Spleen (tissue), 11 donors: Measurements from ENCODE around the gene PRKACA. TPM values are rescaled to one million over a fixed set of nuclear protein-coding genes. Genes with fewer than 3 reads are reported as not detected.

ENCODE experiments used
- DNase-seq: peaks from one replicate; pipeline ENCODE4 v3.0.0-alpha.2; 2020
- H3K27ac ChIP-seq, 8 donors: fragments of 200-600 bp; sonication (generic) in 7 of 8; 1 replicate in 4 of 8; 2 replicates in 4 of 8; pipeline versions ENCODE4 v1.5.0 to v1.8.0; 2016 to 2021; ENCODE audit warnings: inconsistent platforms in 4 of 8, mild to moderate bottlenecking in 4 of 8, moderate library complexity in 1 of 8
- H3K27me3 ChIP-seq, 7 donors: fragments of 200-600 bp; sonication (generic) in 6 of 7; replicated peaks in 1 of 7; 1 replicate in 4 of 7; 2 replicates in 3 of 7; pipeline versions ENCODE4 v1.5.0 to v1.8.0; 2016 to 2021; ENCODE audit warnings: inconsistent platforms in 3 of 7, mild to moderate bottlenecking in 1 of 7
- H3K36me3 ChIP-seq, 6 donors: fragments of 200-600 bp; sonication (generic) in 5 of 6; 1 replicate in 4 of 6; 2 replicates in 2 of 6; pipeline versions ENCODE4 v1.5.0 to v1.8.0; 2016 to 2021; ENCODE audit warnings: inconsistent platforms in 2 of 6
- H3K4me1 ChIP-seq, 6 donors: fragments of 200-600 bp; sonication (generic) in 5 of 6; 1 replicate in 3 of 6; 2 replicates in 3 of 6; pipeline versions ENCODE4 v1.5.0 to v1.8.0; 2016 to 2021; ENCODE audit warnings: inconsistent platforms in 3 of 6
- H3K4me3 ChIP-seq, 8 donors: fragments of 200-600 bp; sonication (generic) in 7 of 8; 1 replicate in 4 of 8; 2 replicates in 4 of 8; pipeline versions ENCODE4 v1.5.0 to v1.8.0; 2016 to 2021; ENCODE audit warnings: inconsistent platforms in 4 of 8, mild to moderate bottlenecking in 4 of 8, moderate library complexity in 2 of 8
- H3K9me3 ChIP-seq, 8 donors: fragments of 200-600 bp; sonication (generic) in 7 of 8; 1 replicate in 4 of 8; 2 replicates in 4 of 8; pipeline versions ENCODE4 v1.5.0 to v1.8.0; 2016 to 2021; ENCODE audit warnings: inconsistent platforms in 4 of 8
- POLR2A ChIP-seq, 3 donors: fragments of 450-650 bp; IDR thresholded peaks; one replicate each; pipeline ENCODE4 v1.5.1; 2017; ENCODE audit warnings: antibody characterized with exemption in 3 of 3, mild to moderate bottlenecking in 1 of 3
- POLR2AphosphoS5 ChIP-seq, 3 donors: sonication (generic); formaldehyde crosslinking; IDR thresholded peaks; one replicate each; pipeline ENCODE4 v1.5.1; 2017; ENCODE audit warnings: antibody characterized with exemption in 3 of 3
- WGBS, 5 donors: extraction: QIAGEN DNeasy Blood & Tissue Kit in 3 of 5; methylation state at CpG; one replicate each; pipeline versions ENCODE4 v1.1.5 to v1.1.7; 2013 to 2018; 5-methylcytosine and 5-hydroxymethylcytosine counted together
- intact Hi-C: fragments of 100-400 bp; cut with DNase I; formaldehyde crosslinking; loops from one replicate; pipeline ENCODE4 v1.15.0; 2023; ENCODE audit warnings: low total_unique reads
- polyA plus RNA-seq, 3 donors: library from polyadenylated mRNA; stranded (reverse); fragments of 200-250 nt; gene quantifications; one replicate each; pipeline ENCODE4 v1.2.1, GENCODE V29; 2013
- total RNA-seq, 7 donors: library from RNA; depleted of rRNA in 3 of 7; stranded (reverse); fragments of >200 nt in 3 of 7; fragmentation: NEBNext Ultra II Directional in 4 of 7; extraction: Animal tissue kit (Norgen Biotek cat#: 25700) in 4 of 7; gene quantifications; one replicate each; pipeline versions ENCODE4 v1.1.0 to v1.2.1, GENCODE V29; 2016 to 2021
- TF ChIP-seq, protein P1 (sequence below), 11 experiments: fragments of 200-600 bp in 7 of 11; fragments of 450-650 bp in 4 of 11; sonication (generic) in 4 of 11; IDR thresholded peaks in 8 of 11; conservative IDR thresholded peaks in 3 of 11; 1 replicate in 7 of 11; 2 replicates in 4 of 11; pipeline versions ENCODE4 v1.4.0 to v1.8.0; 2016 to 2021; ENCODE audit warnings: antibody characterized with exemption in 11 of 11, inconsistent platforms in 4 of 11, mild to moderate bottlenecking in 1 of 11
- donor health status: healthy with polysubstance abuse.
- donor health status: DM: no; HTN: no; CAD: no; lungs with moderate emphysema.
- donor health status: DM: no; HTN: no; CAD: no.
- donor health status: Bipolar disorder and iron deficiency.
- donor health status: healthy.
- donor health status: DM: no; HTN: no; CAD: no.
- donor health status: DM: yes; HTN: yes; CAD: no.

PRKACA gene
- total and polyA plus RNA-seq, 10 donors = 26.6 to 256 (median 109) TPM

DNA sequence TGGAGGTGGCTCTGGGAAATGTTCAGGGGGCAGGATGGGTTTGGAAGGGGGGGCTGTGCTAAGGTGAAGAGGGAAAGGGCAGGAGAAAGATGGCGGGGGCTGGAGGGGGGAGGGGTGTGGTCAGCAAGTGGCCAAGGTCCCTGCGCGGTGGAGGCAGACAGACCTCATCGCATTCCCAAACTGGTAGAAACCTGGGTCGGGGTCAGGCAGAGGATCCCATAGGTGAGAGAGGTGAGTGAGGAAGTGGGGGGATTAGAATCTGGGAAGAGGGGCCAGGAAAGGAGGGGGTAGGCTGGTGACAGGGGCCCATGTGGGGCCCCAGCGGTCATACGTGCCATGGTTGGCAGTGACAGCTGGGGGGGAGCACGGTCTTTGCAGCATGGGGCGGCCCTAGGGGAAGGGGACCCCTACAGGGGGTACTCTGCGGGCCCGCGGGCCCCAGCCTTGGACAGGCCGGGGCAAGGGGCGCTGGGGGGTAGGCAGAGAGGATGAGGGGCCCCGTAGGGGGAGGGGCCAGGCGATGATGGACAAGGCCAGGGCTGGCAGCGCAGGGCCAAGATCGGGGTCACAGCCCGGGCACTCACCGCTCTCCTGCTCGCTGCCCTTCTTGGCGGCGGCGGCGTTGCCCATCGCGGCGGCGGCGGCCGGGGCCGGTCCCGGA is 514 bp downstream of the PRKACA start:
- 1 to 3% (median 2%) methylated on average over 15 to 33 of the region's 33 CpGs for WGBS, 5 donors
- Histone ChIP-seq H3K27ac (peak overlapping the region; percentile 68 to 99 (median 92)), H3K27me3 (no peaks in the 10 kb centered on the region), H3K9me3 (no peaks in the 10 kb centered on the region), H3K36me3 (no peaks in the 10 kb centered on the region), H3K4me1 (peaks cover 38 to 89% (median 74%) of the 10 kb centered on the region in 6 donors), H3K4me3 (peak overlapping the region; percentile 71 to 95 (median 86))
- TF ChIP-seq, protein P1, sequence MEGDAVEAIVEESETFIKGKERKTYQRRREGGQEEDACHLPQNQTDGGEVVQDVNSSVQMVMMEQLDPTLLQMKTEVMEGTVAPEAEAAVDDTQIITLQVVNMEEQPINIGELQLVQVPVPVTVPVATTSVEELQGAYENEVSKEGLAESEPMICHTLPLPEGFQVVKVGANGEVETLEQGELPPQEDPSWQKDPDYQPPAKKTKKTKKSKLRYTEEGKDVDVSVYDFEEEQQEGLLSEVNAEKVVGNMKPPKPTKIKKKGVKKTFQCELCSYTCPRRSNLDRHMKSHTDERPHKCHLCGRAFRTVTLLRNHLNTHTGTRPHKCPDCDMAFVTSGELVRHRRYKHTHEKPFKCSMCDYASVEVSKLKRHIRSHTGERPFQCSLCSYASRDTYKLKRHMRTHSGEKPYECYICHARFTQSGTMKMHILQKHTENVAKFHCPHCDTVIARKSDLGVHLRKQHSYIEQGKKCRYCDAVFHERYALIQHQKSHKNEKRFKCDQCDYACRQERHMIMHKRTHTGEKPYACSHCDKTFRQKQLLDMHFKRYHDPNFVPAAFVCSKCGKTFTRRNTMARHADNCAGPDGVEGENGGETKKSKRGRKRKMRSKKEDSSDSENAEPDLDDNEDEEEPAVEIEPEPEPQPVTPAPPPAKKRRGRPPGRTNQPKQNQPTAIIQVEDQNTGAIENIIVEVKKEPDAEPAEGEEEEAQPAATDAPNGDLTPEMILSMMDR (IDR thresholded peaks at IDR 0.05 in 8 of 11, conservative IDR thresholded peaks at IDR 0.05 in 3 of 11) = no peak
- peak; percentile 91 for DNase-seq
- intact Hi-C loops = no loop called here

DNA sequence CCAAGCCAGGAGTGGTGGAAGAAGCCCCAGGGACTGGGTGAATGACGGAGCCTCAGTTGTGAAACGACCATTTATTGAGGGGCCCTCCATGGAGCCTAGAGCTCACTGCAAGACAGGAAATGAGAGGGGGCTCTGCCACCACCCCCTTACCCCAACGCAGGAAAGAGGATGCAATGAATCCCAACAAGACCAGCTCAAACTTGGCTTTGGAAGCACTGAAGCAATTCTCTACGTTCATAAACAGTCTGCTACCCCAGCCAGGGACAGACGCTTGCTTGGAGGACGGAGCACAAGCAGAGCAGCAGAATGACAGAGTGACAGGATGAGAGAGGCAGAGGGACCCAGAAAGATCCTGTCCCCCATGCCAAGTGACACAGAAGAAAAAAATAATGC is 1.0 kb downstream of the PRKACA start:
- WGBS, 5 donors = 8 to 29% (median 19%) methylated on average over 6 of the region's 6 CpGs
- peaks cover 0 to 5% (median 0%) of the 10 kb centered on the region in 6 donors for H3K36me3 ChIP-seq
- TF ChIP-seq, protein P1 (IDR thresholded peaks at IDR 0.05 in 8 of 11, conservative IDR thresholded peaks at IDR 0.05 in 3 of 11) = no peak
- TF ChIP-seq POLR2AphosphoS5 (IDR thresholded peaks at IDR 0.05) = no peak
- TF ChIP-seq POLR2A (IDR thresholded peaks at IDR 0.05) = no peak
- peaks cover 38 to 92% (median 77%) of the 10 kb centered on the region in 6 donors for H3K4me1 ChIP-seq
- intact Hi-C loops = no loop called here
- peak overlapping the region; percentile 71 to 95 (median 86) for H3K4me3 ChIP-seq
- no peaks in the 10 kb centered on the region for H3K27me3 ChIP-seq
- DNase-seq = no peak
- H3K9me3 ChIP-seq = no peaks in the 10 kb centered on the region
- peak overlapping the region; percentile 39 to 99 (median 92) for H3K27ac ChIP-seq

DNA sequence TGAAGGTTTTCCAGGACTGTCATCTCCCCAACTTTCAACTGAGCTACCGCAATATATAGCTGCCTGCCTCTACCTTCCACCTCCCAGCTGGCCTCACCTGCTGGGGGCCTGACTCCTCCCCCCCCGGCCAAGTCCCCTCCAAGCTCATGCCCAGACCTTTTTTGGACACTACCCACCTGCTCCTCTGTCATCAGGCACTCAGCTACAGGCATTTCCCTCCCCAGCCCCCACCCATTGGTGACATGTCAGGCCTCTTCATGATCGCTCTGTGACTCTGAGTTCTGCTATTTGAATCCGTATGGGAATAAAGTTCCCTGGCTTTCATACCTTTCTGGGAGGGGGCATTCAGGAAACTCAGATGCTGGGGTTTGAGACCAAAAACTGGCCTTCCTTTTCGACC is 1.8 kb downstream of the PRKACA start:
- TF ChIP-seq, protein P1 (IDR thresholded peaks at IDR 0.05 in 8 of 11, conservative IDR thresholded peaks at IDR 0.05 in 3 of 11) = no peak
- DNase-seq = no peak
- 54 to 84% (median 81%) methylated on average over 5 of the region's 5 CpGs for WGBS, 5 donors
- Histone ChIP-seq H3K36me3 (peaks cover 0 to 7% (median 0%) of the 10 kb centered on the region in 6 donors), H3K9me3 (no peaks in the 10 kb centered on the region), H3K27me3 (no peaks in the 10 kb centered on the region), H3K4me1 (peaks cover 38 to 91% (median 80%) of the 10 kb centered on the region in 6 donors), H3K27ac (peak overlapping the region in 7 of 8 donors; percentile 85 to 99 (median 93)), H3K4me3 (peak overlapping the region in 4 of 8 donors; percentile 91 to 95 (median 93))
- intact Hi-C loops = no loop called here

DNA sequence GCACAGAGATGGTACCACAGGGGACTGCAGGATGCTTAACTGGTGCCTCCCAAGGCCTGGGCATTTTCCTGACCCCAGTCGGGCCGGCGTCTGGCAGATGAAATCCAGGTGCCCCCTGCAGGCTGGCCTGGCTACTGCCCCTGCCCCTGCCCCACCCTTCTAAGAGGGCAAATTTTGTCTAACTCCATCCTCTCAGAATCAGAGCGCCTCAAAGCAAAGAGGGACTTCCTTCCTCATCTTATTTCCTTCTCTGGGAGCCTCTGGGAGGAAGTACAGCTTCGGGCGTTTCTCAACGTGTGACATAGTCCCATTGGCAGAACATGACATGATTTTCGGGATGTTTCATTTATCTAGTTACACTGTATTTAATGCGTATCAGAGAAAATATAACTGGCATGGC is 2.7 kb downstream of the PRKACA start:
- H3K4me1 ChIP-seq = peaks cover 38 to 91% (median 76%) of the 10 kb centered on the region in 6 donors
- intact Hi-C loops = no loop called here
- H3K36me3 ChIP-seq = peaks cover 0 to 7% (median 0%) of the 10 kb centered on the region in 6 donors
- 9 to 19% (median 15%) methylated on average over 8 to 9 of the region's 9 CpGs for WGBS, 5 donors
- peak overlapping the region in 1 of 8 donors; percentile 67 for H3K4me3 ChIP-seq
- no peaks in the 10 kb centered on the region for H3K27me3 ChIP-seq
- TF ChIP-seq POLR2AphosphoS5 (IDR thresholded peaks at IDR 0.05) (peak; percentile 42 to 54 (median 53)), POLR2A (IDR thresholded peaks at IDR 0.05) (no peak)
- TF ChIP-seq, protein P1 (IDR thresholded peaks at IDR 0.05 in 8 of 11, conservative IDR thresholded peaks at IDR 0.05 in 3 of 11) = peak; percentile 56 to 86 (median 75)
- peak; percentile 91 for DNase-seq
- peak overlapping the region in 7 of 8 donors; percentile 85 to 99 (median 93) for H3K27ac ChIP-seq
- no peaks in the 10 kb centered on the region for H3K9me3 ChIP-seq
